Peyer's patch (tissue), 4 donors: ENCODE data around the gene MZB1.

ENCODE experiments used
- POLR2A ChIP-seq, 2 donors: fragments of 450-650 bp; IDR thresholded peaks; one replicate each; pipeline ENCODE4 v1.5.1; 2017; ENCODE audit warnings: antibody characterized with exemption in 2 of 2, mild to moderate bottlenecking in 2 of 2, moderate library complexity in 2 of 2
- TF ChIP-seq, protein P1 (sequence below), 6 experiments: fragments of 450-650 bp in 4 of 6; fragments of 200-600 bp in 2 of 6; sonication (generic) in 1 of 6; IDR thresholded peaks; one replicate each; pipeline ENCODE4 v1.5.1; 2017 to 2019; ENCODE audit warnings: antibody characterized with exemption in 6 of 6, mild to moderate bottlenecking in 3 of 6, moderate library complexity in 1 of 6

DNA sequence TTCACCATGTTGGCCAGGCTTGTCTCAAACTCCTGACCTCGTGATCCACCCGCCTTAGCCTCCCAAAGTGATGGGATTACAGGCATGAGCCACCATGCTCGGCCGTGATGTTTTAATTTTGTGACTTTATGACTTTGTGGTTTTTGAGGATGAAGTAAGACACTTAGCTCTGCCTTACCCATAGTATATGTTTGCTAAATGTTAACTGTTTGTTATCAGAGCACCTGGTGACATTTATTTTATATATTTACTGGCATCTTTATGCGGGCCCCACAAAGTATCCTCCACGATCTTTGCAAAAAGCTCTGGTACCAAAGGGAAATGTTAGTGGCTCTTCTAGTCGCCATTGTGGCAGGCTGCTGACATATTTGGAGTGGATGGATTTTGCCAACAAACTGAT is 13.3 kb downstream of the MZB1 start:
- TF ChIP-seq, protein P1, sequence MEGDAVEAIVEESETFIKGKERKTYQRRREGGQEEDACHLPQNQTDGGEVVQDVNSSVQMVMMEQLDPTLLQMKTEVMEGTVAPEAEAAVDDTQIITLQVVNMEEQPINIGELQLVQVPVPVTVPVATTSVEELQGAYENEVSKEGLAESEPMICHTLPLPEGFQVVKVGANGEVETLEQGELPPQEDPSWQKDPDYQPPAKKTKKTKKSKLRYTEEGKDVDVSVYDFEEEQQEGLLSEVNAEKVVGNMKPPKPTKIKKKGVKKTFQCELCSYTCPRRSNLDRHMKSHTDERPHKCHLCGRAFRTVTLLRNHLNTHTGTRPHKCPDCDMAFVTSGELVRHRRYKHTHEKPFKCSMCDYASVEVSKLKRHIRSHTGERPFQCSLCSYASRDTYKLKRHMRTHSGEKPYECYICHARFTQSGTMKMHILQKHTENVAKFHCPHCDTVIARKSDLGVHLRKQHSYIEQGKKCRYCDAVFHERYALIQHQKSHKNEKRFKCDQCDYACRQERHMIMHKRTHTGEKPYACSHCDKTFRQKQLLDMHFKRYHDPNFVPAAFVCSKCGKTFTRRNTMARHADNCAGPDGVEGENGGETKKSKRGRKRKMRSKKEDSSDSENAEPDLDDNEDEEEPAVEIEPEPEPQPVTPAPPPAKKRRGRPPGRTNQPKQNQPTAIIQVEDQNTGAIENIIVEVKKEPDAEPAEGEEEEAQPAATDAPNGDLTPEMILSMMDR (IDR thresholded peaks at IDR 0.05) = no peak
- TF ChIP-seq POLR2A (IDR thresholded peaks at IDR 0.05) = no peak
